Hematopoietic multipotent progenitor cell (in vitro differentiated cells): ENCODE results near the gene LDLRAD4. TPM values are rescaled to one million over a fixed set of nuclear protein-coding genes. Genes with fewer than 3 reads are reported as not detected.
A peak's percentile ranks its signal among the peaks of the same experiment; 100 is the strongest.

ENCODE experiments used
- DNase-seq, 3 donors: peaks; one replicate each; pipeline ENCODE4 v3.0.0-alpha.2; 2011 to 2015; ENCODE audit warnings: low read depth in 2 of 3, low spot score in 2 of 3
- total RNA-seq: library from RNA; depleted of rRNA; stranded (reverse); fragments of >200 nt; gene quantifications from one replicate; pipeline ENCODE4 v1.2.3, GENCODE V29; 2012

The LDLRAD4 gene
- total RNA-seq, 1 donor = 63.3 TPM

DNA sequence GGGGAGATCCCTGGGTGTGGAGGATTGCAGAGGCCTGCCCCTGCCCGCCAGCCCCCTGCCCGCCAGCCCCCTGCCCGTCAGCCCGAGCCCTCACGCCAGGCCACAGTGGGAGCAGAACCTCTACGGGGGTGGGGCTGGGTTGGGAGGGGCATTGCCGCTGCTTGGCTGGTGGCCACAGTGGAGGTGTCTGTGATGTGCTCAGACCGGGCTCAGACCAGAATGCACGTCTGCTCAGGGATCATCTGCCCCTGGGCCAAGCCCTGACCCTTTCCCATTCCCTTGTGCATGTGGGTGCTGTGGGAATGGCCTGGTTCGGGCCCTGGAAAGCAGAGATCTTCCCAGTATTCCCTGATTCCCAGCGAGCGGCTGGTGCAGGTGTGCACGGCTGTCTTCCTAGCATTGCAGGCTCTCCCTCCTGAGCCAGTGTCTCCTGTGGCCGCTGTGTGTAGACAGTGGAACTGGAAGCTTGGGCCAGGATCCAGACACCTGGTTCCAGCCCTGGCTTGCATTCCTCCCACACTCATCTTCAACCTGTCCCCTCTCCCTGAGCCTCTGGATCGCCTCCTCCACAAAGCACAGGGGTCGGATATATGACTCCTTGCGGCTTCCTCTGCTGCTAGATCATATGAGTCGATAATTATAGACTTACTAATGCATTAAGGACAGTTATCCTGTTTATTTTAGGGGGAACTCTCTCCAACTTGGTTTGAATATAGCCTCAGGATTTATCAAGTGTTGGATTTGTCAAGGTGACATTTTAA is 161.6 kb downstream of the LDLRAD4 start:
- no peak for DNase-seq

GRCh38 chr18:13380691-13381070 is 162.1 kb downstream of the LDLRAD4 start:
- no peak for DNase-seq

DNA sequence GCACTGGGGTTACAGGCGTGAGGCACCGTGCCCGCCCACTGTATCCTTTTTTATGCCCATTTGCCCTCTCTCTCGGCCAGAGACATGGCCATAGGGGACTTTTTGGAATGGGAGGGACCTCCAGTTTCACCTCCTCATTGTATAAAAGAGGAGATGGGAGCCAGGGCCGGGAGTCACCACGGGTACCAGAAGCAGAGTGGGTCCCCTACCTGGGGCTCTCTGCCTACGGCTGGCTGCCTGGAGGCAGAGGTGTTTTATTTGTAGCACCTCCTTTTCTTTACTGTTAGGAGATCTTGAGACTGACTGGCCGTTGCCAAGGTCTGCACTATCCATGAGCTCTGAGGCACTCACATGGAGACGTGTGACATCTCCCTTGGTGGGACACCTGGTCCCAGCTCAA is 162.8 kb downstream of the LDLRAD4 start:
- no peak for DNase-seq

DNA sequence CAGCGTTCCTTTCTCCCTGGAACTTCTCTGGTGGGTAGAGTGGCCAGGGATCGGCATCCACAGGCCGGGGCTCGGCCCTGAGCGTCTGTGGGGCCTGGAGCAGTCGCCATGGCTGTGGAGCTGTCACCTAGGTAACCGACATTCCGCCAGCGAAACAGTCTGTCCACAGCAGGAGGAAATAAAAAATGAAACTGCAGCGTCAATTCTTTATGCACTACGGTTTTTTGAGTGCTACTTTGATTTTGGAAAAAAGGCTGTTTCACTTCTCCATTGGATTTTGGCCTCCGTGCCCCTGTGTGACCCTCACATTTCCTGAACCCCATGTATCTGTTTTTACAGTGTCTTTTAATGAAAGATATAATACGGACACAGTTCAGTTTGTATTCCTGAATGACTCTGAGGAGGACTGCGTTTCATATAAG is 163.4 kb downstream of the LDLRAD4 start:
- DNase-seq = peak; percentile 33 to 68 (median 53)

DNA sequence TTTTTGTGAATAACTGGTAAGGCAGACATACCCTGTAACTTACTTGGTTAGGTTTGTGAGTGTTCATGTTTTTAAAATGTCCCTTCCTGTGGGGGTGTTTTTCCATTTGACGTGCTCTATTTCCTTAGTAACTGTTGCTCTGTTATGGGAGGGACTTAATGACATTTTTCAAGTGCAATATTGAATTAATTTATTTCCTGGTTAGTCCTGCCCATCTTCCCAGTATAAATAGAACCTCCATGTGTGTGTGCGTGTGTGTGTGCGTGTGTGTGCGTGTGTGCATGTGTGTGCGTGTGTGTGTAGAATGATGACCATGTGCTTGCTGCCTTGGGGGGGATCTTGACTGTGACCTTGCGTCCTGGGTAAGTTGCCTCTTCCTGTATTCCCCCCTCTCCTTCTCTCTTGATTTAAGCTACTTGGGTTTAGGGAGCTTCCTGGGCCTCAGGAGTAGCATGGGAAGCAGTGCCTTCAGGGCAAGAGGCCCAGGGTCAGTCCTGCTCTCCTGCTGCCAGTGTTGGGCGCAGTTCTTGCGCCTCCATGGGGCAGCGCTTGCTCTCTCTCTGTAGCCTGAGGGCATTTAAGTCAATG is 163.9 kb downstream of the LDLRAD4 start:
- DNase-seq = peak; percentile 49 to 83 (median 56)

GRCh38 chr18:13382954-13383827 is 164.6 kb downstream of the LDLRAD4 start:
- no peak for DNase-seq

GRCh38 chr18:13386891-13387801 is 168.6 kb downstream of the LDLRAD4 start:
- no peak for DNase-seq

DNA sequence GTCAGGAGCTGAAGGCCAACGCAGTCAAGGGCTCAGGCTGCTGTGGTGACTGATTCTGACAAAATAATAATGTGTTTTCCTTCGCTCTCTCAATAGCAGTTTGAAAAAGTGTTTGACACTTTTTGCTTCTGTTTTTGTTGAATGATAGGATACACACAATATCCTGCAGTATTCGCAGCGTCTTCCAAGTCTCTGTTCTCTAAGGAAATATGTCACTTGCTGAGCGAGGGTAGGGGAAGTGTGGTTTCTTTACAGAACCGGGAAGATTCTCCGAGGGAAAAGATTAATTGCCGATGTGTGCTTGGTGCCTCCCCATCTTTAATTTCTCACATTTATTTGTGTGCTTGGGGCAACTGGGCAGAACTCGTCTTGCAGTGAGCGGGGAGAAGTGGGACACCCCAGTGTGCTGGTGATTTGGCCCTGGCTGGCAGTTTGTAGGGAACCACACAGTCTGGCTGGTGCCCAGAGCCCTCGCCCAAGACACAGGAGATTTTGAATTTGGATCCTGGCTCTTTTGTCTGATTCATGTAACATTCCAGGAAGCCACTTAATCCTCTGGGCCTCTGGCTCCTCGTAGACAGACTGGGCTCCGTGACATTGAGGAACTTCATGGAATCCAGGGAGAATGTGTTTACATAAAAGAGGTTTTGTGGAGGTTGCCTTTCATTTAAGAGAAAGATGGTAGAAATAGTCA is 169.4 kb downstream of the LDLRAD4 start:
- no peak for DNase-seq

- DNase-seq = no peak
Observed at GRCh38 chr18:13388586-13389490, 170.3 kb downstream of the LDLRAD4 start.

DNA sequence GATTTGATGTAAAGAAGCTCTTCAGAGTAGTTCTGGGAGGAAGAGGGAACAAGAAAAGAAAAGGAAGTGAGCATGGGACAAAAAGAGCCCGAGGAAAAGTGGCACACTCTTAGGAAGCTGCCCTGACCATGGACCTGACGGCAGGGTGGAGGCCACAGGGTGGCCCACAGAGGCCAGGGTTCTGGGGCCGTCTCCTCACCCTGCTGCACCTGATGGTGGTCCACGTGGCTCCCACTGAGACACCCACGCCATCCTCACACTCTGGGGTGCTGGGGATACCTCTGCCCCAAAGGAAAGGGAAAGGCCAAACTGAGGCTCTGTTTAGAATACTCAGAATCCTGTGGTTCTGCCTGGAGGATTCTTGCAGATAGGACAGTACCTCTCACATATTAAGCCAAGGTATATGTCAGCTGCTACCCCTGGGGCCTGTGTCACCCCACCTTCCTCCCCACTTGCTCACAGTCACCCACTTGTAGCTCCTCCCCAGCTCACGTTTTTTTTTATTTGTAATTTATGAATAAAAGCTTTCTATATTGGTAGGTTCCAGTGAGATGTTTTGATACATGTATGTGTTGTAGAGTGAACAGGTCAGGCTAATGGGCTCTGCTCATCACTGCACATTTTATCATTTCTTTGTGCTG is 171.1 kb downstream of the LDLRAD4 start:
- DNase-seq = no peak

GRCh38 chr18:13390196-13390595 is 171.6 kb downstream of the LDLRAD4 start:
- no peak for DNase-seq

DNA sequence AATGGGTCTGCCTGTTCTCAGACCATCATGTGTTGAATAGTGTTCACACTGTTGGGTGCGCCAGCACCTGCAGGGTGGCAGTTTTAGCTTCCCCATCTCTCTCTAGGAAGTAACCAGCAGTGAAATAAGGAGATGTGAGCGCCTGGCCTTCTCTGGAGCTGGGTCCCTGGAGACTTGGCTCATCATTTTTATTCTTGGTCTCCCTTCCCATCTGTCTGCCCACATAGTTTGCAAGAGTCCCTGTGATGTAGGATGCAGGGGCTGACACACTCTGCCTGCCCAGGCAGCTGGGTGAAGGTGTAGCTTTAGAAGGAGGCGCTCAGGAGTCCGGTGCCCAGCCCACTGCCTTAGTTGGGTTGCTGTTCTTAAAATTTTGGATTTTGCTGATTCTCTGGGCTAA is 172.2 kb downstream of the LDLRAD4 start:
- no peak for DNase-seq

- no peak for DNase-seq
Observed at GRCh38 chr18:13392029-13392750, 173.6 kb downstream of the LDLRAD4 start.

DNA sequence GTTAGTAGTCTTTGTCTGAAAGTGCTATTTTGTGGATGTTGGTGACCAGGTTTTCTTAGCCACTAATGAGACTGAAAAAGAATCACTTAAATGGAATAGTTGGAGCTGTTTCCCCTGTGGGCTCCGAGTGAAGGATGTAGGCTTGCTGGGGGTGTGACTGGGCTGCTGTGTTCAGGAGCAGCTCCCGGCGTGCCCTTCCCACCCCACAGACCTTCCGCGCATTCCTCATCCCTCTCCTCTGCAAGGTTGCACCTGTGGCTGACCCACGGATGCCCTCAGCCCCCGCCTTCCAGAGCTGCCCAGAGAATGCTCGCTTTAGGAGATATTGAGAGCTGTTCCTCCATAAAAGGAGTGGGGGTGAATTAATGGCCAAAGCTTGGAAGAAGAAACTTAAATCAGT is 174.3 kb downstream of the LDLRAD4 start:
- no peak for DNase-seq

- DNase-seq = no peak
Observed at GRCh38 chr18:13393338-13393737, 174.8 kb downstream of the LDLRAD4 start.

- no peak for DNase-seq
Observed at GRCh38 chr18:13394801-13395200, 176.2 kb downstream of the LDLRAD4 start.

DNA sequence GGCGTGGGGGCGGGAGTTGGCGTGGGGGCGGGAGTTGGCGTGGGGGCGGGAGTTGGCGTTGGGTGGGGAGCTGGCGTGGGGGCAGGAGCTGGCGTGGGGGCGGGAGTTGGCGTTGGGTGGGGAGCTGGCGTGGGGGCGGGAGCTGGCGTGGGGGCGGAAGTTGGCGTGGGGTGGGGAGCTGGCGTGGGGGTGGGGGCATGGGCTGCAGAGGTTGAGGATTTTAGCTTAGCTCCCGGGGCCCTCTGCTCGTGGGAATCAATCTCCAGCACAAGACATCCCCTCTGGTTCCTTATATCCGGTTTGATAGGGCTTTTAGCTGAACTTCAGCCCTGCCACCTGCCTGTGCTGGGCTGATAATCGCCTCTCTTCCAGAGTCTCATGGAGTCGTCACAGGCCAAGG is 177.0 kb downstream of the LDLRAD4 start:
- DNase-seq = no peak
